GM18508 (cell line): ENCODE results near the gene MYH15.
A peak's percentile ranks its signal among the peaks of the same experiment; 100 is the strongest.

Experiments used
- ATAC-seq: cut with Tn5 transposase; IDR thresholded peaks from one replicate; pipeline ENCODE4 v1.9.1; 2021; ENCODE audit warnings: moderate number of reproducible peaks; ENCODE audit not compliant: insufficient read depth, unreplicated experiment

Gene MYH15

DNA sequence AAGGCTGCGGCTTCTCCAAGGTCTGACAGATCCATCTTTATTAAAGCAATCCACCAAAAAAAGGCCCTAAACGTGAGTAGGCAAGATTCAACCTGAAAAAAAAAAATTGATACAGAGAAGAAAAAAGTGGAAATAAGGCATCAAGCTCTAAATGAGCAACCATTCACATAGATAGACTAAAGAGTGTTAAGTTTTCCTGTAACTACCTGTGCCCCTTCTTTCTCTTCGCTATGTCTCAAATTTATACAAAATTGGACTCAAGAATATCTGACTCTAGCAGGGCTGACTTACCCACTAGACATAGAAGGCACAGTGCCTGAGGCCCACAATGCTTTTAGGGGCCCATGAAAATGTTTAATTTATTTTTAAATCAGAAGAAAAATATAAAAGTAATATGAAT is at the start of gene MYH15:
Gene MYH15 (minus strand): TSS at position 101 of the 400 bp plus-strand sequence. CDS start 66 bp downstream, at position 35.
- ATAC-seq, result no peak

DNA sequence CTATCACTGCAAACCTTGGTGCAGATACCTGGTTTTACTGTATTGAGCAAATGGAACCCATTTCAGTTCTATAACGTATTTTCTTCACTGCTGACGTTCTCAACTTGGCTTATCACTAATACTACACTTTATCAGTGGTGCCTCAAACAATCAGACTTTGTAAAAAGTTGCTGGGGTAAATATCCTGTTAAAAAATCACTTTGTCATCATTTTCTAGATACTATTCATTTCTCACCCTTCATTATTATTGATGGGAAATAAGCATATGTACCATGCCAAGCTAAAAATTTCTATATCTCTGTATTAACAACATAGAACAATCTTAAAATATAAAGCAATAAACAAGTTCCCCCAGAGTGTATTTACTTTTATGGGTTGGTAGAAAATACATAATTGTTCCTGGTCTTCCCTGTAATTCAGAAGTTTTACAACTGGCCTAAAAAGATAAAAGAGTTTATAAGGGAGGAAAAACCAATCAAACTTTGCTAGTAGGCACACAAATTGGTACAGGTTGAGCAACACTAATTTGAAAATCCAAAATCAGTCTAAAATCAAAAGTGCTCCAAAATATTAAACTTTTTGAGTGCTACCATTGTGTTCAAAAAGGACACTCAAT is 45.7 kb upstream of the MYH15 start:
- no peak for ATAC-seq

DNA sequence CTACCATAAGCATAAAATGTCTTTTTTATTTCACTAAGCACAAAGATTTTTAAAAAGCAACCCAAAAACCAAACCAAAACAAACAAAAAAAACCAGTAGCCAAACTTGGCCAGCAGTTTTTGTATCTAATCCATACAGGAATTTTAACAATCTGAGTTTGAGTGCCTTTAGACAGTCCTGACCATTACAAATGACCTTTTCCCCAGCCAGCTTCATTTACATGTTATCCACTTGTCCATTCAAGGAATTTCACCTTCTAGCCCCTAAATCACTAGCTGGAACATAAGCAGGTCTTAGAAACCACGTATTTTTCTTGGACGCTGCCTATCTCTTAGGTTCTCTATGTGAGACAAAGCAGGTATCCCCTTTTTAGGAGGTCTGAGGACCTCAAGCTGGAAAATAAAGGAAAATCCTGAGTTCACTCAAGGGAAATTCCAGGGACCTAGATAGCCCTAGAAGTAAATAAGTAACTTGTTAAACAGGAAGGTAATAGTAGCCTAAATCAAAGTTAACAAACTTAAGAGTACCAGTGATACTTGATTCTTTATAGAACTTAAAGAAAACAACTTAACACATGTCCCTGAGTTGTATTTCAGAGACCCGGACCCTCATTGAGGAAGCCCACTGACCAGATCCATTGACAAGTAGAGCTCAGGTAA is 44.6 kb upstream of the MYH15 start:
- ATAC-seq, result no peak

DNA sequence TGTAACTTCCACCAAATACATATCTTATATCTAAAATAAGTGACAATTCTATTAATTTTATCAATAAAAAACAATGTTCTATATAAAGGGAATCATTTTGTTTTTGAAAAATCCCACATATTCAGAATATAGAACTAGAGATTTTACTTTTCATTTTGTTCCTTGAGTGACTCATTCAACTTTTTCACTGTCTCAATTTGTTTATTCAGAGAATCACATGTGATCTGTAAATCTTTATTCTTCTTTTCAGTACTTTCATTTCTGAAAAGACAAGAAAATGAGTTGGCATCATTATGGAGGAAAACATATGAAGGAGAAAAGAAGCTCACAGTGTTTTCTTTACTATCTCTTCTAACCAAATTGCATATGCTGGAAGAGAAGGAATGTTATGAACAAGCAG is 43.8 kb upstream of the MYH15 start:
- no peak for ATAC-seq

DNA sequence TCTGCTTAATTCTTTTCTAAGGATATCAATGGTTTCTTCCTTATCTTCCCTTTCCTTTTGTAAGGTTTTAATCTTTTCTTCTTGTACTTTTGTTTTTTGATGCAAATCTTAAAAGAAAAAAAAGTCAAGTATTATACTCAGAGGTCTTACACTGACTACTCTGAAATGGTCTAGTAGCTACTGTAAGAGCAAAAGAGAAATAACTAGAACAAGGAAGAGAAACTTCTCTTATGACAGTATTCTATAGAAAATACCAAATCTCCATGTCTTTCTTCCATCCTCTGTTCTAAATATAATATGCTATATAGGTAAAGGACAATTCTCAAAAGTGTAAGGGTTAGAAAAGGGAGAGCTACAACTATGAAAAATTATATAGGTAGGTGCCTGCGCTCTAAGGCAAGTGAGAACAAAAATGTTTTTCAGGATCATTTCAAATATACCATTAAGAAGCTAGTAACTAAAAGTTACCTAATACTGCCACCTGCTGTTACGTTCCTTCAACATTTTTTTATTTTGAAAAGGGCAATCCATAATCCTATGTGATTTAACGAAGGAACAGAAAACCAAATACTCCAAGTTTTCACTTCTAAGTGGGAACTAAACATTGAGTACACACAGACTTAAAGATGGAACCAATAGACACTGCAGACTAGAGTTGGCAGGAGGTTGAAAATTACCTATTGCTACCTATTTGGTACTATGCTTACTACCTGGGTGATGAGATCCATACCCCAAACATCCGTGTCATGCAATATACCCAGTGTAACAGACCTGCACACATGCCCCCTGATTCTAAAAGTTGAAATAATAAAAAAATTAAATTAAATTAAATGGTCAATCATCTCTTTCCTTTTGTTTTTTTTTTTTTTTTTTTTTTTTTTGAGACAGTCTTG is 42.1 kb upstream of the MYH15 start:
- ATAC-seq, result no peak

DNA sequence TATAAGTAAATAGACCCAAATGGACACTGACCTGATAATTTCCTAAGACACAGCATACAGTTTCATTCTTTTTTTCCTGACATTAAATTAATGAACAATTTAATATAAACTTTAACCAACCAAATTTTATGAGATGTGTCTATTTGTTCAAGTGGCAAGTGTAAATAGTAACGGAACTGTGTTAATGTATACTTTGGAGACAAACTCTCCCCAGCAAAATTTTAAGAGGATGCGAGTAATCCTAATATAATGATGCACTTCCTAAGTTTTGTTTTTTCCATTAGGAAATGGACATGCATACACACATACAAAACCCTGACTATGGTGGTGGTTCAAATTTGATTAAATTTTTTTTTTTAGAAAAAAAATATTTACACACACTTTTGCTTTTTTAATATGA is 38.5 kb upstream of the MYH15 start:
- ATAC-seq, result no peak

DNA sequence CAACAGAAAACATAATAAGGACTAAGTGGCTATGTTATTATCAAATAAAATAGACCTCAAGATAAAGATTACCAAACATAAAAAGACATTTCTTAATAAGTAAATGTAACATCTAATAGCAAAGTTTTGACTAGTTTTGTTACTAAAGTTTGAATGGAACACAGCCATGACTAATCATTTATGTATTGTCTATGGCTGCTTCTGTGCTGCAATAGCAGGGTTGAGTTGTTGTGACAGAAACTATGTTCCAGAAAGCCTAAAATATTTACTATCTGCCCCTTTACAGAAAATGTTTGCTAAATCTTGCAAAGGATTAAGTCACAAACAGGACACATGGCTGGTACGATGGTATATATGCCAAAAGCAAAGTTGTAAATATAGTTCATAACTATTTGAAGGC is 37.9 kb upstream of the MYH15 start:
- no peak for ATAC-seq

DNA sequence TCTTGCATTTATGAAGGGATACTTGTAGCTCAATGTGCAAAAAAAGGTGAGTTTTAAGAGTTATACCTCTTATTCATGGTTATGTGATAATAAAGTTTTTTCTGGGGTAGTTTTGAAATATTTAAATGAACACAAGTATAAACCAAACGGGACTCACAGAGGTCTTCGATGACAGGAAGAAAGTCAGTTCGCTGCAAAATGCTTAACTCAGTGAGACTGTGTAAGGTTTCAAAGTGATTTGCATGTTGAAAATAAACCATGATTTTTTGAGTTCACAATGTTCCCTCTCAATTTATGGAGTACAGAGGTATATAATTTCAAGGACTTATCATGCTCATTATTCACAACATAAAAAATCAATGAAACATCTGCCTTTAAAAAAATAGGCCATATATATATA is 36.3 kb upstream of the MYH15 start:
- no peak for ATAC-seq

DNA sequence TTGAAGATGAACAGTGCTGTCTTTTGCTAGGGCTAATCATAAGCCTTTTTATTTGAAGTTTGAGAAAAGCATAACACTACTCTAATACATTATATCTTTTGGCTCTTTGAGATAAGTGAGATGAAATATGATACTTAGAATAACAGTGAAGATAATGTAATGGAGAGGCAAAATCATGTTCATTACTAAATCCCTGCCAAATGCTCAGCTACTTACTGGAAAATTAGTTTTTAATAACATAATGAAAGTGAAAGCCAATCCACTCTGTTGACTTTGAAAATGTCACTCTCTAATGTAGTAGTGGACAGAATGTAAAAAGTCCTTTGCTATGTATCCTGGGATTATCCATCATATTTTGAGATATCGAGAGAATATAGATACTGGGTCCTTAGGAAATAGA is 35.9 kb upstream of the MYH15 start:
- no peak for ATAC-seq

DNA sequence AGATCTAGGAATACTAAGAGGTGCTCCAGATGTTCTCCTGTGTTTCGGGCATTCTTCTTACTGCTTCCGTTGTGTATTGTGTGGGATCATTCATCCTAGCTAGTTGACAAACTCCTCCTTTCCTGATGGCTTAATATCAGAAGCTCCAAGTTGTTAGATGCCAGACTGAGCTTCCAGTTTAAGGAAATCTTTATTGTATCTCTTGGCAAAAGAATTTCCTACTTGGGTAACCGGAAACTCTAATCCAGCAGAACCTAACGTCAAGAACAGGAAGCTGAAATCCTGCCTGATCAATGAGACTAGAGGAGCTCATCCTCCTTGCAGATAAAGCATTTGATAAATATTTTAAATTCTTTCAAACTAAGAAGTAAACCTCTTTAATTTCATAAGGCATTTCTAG is 27.7 kb upstream of the MYH15 start:
- ATAC-seq, result no peak

DNA sequence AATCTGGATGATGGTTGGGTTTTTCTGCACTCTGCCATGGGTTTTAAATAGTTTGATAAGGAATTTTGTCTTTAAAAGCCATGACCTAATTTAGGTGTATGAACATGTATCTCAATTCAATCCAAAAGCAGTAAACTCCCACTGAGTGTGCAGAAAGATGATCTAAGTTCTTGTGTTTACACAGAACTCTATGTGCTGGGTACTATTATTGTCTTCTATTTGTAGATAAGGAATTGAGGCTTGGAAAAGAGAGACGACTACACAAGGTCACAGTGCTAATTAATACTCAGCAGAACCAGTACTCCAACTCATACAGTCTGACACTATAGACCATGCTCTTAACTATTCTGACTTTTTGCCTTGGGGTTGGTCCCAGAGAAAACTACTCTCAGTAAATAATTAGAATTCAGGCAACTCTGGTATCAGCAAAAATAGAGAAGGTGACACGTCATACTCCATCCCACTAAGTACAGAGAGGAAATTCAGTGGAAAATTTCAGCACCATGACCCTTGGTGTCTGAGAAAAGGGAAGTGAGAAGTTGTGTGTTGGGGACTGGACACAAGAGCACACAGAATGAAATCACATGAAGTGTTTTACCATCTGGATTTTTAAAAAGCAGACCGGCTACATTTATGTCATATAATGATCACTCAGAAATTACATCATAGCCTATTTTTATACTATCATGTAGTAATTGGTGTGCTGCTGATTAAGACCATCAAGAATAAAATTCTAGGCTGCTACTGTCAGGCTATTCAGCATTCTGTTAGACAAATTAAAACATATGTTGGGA is 18.3 kb upstream of the MYH15 start:
- ATAC-seq, result peak; percentile 96

DNA sequence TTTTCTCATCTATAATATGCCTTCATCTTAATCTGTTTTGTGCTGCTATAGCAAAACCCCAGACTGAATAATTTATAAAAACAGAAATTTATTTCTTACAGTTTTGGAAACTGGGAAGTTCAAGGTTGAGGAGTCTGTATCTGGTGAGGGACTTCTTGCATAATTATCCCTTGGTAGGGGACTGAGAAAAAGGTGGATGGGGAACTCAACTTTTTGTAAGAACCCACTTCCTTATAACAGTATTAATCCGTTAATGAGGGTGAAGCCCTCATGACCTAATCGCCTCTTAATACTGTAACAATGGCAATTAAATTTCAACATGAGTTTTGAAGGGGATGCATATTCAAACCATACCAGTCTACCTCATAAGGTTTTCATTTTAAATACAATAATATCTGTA is 17.4 kb upstream of the MYH15 start:
- ATAC-seq, result no peak

DNA sequence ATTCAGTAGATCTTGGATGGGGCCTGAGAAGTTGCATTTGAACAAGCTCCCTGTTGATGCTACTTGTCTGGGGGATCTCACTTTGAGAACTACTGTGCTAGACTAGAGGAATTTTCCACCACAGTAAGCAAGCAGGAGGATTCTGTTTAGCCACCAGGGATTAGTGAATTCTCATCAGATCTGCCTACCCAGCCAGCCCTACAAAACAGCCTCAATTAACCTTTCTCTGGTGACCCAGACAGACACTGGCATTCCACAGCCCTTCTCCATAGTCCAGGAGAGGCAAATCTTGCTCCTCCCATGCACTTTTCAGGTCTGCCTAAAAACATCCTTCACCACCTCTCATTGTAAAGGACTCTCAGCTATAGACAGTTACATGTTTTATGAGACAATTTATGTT is 16.7 kb upstream of the MYH15 start:
- no peak for ATAC-seq

DNA sequence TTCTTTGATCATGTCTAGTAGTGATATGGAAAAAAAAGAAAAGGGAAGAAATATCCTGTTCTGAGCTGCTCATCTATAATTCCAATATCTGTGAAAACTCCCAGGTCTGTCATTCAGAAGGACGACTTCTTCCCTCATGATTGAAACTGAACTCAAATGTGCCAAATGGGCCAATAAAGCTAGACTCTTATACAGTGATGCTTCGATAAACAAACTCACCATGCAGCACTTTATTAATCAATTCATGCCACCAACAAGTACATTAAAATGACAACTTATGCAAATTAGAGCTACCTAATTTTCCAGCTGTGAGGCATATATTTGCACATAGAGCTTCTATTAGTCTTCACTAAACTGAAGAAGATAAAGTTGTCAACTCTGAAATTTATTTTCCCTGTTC is 15.6 kb upstream of the MYH15 start:
- no peak for ATAC-seq

DNA sequence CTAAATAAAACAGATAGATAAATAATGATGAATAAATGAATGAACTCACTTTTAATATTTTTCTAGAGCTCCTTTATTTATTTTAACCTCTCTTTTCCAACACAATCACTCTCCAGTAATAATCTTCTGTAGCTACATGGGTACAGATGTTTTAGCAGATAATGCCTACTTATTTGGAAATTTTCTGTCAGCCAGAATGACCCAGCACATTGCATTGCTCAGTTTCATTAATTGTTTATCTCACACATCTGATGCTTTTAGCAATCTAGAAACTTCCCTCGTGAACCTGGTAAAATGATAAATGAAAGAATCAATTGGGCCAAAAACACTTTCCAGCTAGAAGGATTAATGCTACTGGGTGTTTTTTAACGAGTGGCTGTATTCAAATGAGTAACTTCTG is 14.9 kb upstream of the MYH15 start:
- no peak for ATAC-seq

DNA sequence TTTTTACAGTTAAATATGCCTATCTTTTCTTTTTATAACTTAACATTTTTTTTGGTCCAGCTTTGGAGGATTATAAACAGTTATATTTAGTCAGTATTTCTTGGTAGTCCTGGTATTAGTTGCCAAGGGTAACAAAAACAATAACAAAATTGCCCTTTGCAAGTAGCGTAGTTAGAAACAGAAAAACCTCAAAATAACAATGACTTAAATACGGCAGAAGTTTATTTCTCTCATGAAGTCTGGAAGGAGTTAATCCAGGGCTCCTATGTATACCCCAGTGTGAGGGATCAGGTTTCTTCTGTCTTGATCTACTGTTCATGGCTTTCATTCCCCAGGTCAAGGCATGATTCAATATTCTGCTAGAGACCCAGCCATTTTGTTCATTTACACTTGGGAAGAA is 14.1 kb upstream of the MYH15 start:
- ATAC-seq, result no peak

DNA sequence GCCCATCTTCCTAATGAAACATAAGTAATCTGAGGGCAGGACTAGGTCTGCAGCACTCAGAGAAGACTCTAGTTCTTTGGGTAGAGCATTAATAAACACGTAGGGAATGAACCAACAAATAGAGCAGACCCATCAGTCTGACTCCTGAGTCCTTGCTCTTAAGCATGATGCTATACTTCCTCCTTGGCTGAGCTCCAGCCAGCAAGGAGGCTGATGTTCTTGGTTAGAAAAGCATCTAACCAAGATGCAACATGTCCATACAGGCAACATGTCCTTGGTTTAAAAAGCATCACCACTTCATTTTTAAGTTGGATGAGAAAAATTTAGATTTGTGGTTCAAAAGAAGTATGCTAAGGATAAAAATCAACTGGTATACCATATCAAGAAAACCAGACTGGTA is 8.5 kb upstream of the MYH15 start:
- ATAC-seq, result no peak

DNA sequence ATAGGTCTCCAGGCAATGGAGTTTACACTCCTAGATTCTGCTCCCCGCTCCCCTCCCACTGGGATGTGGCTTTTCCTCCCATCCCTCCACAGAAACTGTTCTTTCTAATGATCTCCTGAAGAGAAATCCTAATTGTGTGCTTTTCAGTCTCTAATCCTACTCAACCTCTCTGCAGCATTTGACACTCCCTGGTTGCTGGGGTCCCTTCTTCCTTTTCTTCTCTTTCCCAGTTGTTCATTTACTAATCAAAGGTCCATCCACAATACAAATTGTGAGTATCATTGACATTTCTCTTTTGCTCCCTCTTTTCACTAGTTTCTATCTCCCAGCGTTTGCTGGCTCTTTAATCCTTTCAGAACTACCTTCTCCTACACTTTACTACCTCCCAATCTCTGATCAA is 6.5 kb upstream of the MYH15 start:
- no peak for ATAC-seq

DNA sequence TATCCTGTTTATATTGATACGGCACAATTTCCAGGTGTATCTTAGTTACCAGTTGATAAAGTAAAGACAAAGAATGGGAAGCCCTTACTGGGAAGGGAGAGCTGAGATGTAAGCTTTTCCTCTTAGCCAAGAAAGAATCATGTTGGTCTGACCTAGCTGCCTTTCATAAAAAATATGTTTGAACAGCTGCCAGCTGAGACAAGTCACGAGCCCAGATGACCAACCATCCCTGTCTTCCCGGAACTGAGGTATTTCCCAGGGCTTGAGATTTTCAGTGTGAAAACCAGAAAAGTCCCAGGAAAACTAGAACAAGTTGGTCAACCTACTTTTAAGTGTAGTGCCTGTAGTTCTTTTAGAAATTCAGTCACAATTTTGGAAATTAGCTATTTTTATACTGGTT is 3.6 kb upstream of the MYH15 start:
- no peak for ATAC-seq

DNA sequence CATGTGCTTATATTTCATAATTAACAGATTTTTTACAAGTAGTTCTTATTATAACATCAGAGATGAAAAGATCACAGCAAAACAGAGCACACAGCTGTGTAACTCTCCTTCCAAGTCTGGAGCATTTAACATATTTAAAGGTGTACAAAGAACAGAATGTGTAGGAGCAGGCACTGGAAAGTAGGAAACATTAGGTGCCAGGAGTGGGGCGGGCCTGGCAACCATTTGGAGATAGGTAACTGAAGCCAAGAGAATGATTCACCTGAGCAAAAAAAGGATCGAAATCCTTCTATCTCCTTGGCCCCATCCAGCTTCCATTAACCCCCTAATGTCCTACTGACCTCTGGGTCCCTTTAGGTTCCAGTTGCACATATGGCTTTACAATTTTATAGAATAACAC is 2.3 kb upstream of the MYH15 start:
- no peak for ATAC-seq

DNA sequence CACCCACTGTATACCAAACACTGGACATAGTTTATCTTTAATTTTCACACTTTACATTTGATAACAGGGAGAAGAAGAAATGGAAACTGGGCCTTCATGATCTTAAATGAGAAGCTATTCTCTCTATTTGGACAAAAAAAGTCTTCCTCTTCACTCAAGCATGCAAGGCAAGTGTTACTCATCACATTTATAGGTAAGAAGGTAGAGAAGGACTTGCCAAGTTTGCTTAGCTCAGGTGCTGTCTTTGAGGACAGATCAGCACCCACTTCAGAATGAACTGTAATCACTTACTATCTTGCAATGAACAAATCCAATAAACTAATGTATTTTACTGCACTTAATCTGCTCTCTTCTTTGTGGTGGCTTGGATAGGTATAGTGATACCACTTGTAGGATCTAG is 1.1 kb upstream of the MYH15 start:
- ATAC-seq, result no peak
